HepG2 (cell line): ENCODE measurements around the gene GABBR2. TPM values are rescaled to one million over a fixed set of nuclear protein-coding genes. Genes with fewer than 3 reads are reported as not detected.

Experiments
- KLF12 ChIP-seq: sonication (generic); formaldehyde crosslinking; IDR thresholded peaks from 2 replicates; pipeline ENCODE4 v1.4.0; 2020; ENCODE audit warnings: missing genetic modification reagents, borderline replicate concordance
- NFYC ChIP-seq: IDR thresholded peaks from 2 replicates; pipeline ENCODE4 v1.6.1; 2016; ENCODE audit warnings: missing genetic modification reagents, missing compliant biosample characterization
- REPIN1 ChIP-seq: sonication (generic); formaldehyde crosslinking; IDR thresholded peaks from 2 replicates; pipeline ENCODE4 v1.8.0; 2022; ENCODE audit warnings: missing genetic modification reagents, low read depth, mild to moderate bottlenecking, borderline replicate concordance
- SALL2 ChIP-seq: sonication (generic); formaldehyde crosslinking; IDR thresholded peaks from 2 replicates; pipeline ENCODE4 v1.8.1; 2023; ENCODE audit warnings: mild to moderate bottlenecking, missing genetic modification reagents, inconsistent platforms
- XBP1 ChIP-seq: sonication (generic); formaldehyde crosslinking; IDR thresholded peaks from 2 replicates; pipeline ENCODE4 v1.5.0; 2020; ENCODE audit warnings: missing genetic modification reagents
- ZNF143 ChIP-seq: sonication (generic); formaldehyde crosslinking; IDR thresholded peaks from 2 replicates; pipeline ENCODE4 v1.4.0; 2020; ENCODE audit warnings: missing genetic modification reagents
- ZNF264 ChIP-seq: sonication (generic); formaldehyde crosslinking; IDR thresholded peaks from 2 replicates; pipeline ENCODE4 v1.4.0; 2020; ENCODE audit warnings: missing genetic modification reagents
- ZNF318 ChIP-seq: sonication (generic); formaldehyde crosslinking; IDR thresholded peaks from 2 replicates; pipeline ENCODE4 v1.4.0; 2020; ENCODE audit warnings: mild to moderate bottlenecking, missing genetic modification reagents
- polyA plus RNA-seq, 8 experiments: library from polyadenylated mRNA; depleted of rRNA in 3 of 8; stranded (reverse) in 7 of 8; unstranded in 1 of 8; fragments of >200 nt; fragmentation: Illumina TruSeq in 4 of 8; extraction: Trizol in 4 of 8; gene quantifications; 2 replicates each; pipeline versions ENCODE4 v1.2.1 to v1.2.3, GENCODE V29; 2011 to 2016; ENCODE audit warnings: low read depth in 4 of 8, missing spikeins in 1 of 8, mixed read lengths in 1 of 8; ENCODE audit not compliant: insufficient read depth in 1 of 8
- total RNA-seq, 5 experiments: library from RNA; depleted of rRNA; stranded (reverse); fragments of >200 nt; fragmentation: Illumina TruSeq; extraction: Trizol; gene quantifications; 2 replicates each; pipeline ENCODE4 v1.2.3, GENCODE V29; 2016; ENCODE audit warnings: low read depth in 1 of 5

Gene GABBR2
- total and polyA plus RNA-seq, 2 of the 13 experiments (the other 11 are each of a cell fraction or from before 2014, with no cell fraction given) = 0.02 TPM; not detected in 1

GRCh38 chr9:98563988-98564387, 144.7 kb downstream of the GABBR2 start (continued):
- TF ChIP-seq NFYC (no peak), SALL2 (no peak), XBP1 (CRISPR knock-in tag) (no peak), REPIN1 (no peak), KLF12 (no peak), ZNF318 (CRISPR knock-in tag) (no peak), ZNF264 (CRISPR knock-in tag) (no peak), ZNF143 (CRISPR knock-in tag) (no peak)
